ENCODE measurements around the gene TLE2.
"Not testable (repeated sequence)": the region's sequence is repeated elsewhere in the genome, so short reads cannot be mapped to it uniquely, and the experiment has no call there.

The TLE2 gene

DNA sequence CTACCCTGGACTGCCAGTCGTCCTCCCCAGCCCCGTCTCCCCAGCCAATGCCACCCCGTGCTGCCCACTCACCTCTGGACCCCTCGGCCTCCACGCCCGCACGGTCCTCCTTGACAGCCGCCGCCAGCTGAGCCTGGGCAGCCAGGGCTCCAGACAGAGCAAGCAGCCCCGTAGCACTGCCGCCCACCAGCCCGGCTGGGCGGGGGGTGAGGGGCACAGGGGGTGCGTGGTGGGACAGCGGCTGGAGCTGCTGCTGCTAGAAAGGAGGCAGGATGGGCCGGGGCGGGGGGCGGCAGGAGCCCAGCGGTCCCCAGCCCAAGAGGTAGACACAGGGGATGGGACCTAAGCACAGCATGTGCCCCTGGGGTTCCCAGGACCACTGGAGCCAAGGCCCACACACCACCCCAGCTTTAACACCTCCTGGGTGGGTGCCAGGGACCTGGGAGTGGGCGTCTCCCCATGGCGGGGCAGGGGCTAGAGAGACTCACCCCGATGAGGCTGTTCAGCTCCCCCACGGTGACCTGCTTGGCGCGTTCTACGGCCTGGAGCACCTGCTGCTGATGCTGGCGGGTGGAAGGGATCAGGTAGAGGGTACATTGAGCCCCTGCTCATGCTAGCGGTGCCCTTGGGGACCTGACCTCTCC, 9.7 kb downstream of the TLE2 start:
- peaks cover 13% of the 10 kb centered on the region for H3K4me1 Mint-ChIP-seq (ENCODE audit: low read depth)
- H3K9me3 Mint-ChIP-seq, result no peaks in the 10 kb centered on the region
- no peak for DNase-seq
- H3K27ac Mint-ChIP-seq, result no peak overlapping the region
- peaks cover under 1% of the 10 kb centered on the region for H3K27me3 Mint-ChIP-seq
- peaks cover 4% of the 10 kb centered on the region for H3K36me3 Mint-ChIP-seq (ENCODE audit: low read depth)
- H3K4me3 Mint-ChIP-seq, result no peak overlapping the region

DNA sequence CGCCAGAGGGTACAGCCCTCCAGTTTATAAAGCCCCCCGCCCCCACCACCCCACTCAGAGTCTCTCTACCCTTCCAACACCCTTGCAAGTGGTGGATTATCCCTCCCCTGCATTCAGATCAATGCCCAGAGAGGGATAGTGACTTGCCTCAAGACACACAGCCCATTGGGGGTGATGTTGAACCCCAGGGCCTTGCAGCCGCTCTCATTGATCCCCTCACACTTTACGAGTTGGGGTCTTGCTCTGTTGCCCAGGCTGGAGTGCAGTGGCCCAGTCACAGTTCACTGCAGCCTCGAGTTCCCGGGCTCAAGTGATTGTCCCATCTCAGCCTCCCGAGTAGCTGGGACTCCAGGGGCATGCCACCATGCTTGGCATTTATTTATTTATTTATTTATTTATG, 11.2 kb downstream of the TLE2 start:
- Mint-ChIP-seq H3K4me3 (no peak overlapping the region), H3K4me1 (ENCODE audit: low read depth) (peaks cover 4% of the 10 kb centered on the region), H3K9me3 (no peaks in the 10 kb centered on the region), H3K27me3 (no peaks in the 10 kb centered on the region), H3K36me3 (ENCODE audit: low read depth) (peaks cover 7% of the 10 kb centered on the region), H3K27ac (no peak overlapping the region)
- no peak for DNase-seq

- Mint-ChIP-seq H3K27me3 (no peaks in the 10 kb centered on the region), H3K9me3 (no peaks in the 10 kb centered on the region), H3K36me3 (ENCODE audit: low read depth) (peaks cover 13% of the 10 kb centered on the region), H3K4me3 (no peak overlapping the region), H3K27ac (no peak overlapping the region), H3K4me1 (ENCODE audit: low read depth) (no peaks in the 10 kb centered on the region)
- DNase-seq, result no peak
Measured at GRCh38 chr19:3015126-3016057, 13.7 kb downstream of the TLE2 start.

DNA sequence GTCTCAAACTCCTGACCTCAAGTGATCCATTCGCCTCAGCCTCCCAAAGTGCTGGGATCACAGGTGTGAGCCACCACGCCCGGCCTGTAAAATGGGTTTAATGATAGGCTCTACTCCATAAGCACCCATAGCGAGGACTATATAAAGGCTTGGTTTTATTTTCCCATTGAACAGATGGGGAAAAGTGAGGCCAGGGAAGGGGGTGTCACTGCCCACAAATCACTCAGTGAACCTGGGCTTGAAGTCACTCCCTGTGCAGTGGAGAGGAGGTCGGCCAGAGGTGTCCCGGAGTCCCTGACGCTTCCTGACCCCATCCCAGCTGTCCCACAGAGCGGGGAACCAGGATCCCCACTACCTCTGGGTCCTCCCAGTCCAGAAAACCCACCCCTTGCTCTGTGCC, 14.9 kb downstream of the TLE2 start:
- Mint-ChIP-seq H3K4me3 (no peak overlapping the region), H3K4me1 (ENCODE audit: low read depth) (no peaks in the 10 kb centered on the region), H3K27ac (no peak overlapping the region), H3K9me3 (no peaks in the 10 kb centered on the region), H3K36me3 (ENCODE audit: low read depth) (peaks cover 13% of the 10 kb centered on the region), H3K27me3 (no peaks in the 10 kb centered on the region)
- no peak for DNase-seq

DNA sequence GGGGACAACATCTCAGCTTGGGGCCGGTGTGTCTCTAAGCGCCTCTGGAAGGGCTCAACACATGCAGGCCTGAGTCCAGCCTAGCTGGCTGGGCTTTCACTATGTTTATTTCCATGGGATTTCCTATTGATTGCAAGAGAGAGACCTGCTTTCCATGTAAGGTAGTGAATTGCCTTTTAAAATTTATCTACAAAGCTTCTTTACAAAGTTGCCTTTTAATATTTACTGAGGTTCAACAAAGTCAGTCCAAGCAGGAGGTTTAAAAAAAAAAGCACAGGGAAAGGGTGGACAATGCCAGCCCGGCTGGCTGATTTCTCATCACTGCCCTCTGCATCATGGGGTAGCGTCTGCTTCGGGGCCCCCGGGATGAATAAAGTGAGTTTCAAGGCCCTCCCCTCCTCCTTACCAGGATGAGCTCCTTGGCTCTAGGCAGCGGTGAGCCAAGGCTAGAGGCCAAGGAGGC, 15.8 kb downstream of the TLE2 start:
- H3K9me3 Mint-ChIP-seq, result no peaks in the 10 kb centered on the region
- peaks cover 13% of the 10 kb centered on the region for H3K36me3 Mint-ChIP-seq (ENCODE audit: low read depth)
- H3K27ac Mint-ChIP-seq, result no peak overlapping the region
- no peaks in the 10 kb centered on the region for H3K4me1 Mint-ChIP-seq (ENCODE audit: low read depth)
- DNase-seq, result no peak
- no peaks in the 10 kb centered on the region for H3K27me3 Mint-ChIP-seq
- H3K4me3 Mint-ChIP-seq, result no peak overlapping the region

- H3K4me3 Mint-ChIP-seq, result no peak overlapping the region
- H3K27me3 Mint-ChIP-seq, result no peaks in the 10 kb centered on the region
- no peak overlapping the region for H3K27ac Mint-ChIP-seq
Measured at GRCh38 chr19:3012621-3013262, 16.3 kb downstream of the TLE2 start.

DNA sequence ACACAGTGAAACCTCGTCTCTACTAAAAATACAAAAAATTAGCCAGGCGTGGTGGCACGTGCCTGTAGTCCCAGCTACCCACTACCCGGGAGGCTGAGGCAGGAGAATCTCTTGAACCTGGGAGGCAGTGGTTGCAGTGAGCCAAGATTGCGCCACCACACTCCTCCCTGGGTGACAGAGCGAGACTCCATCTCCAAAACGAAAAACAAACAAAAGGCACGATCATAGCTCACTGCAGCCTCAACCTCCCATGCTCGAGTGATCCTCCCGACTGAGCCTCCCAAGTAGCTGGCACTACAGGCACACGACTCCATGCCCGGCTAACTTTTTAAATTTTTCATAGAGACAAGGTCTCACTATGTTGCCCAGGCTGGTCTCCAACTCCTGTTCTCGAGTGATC, 17.0 kb downstream of the TLE2 start:
- H3K36me3 Mint-ChIP-seq (ENCODE audit: low read depth), result peaks cover 13% of the 10 kb centered on the region
- DNase-seq; H3K27me3 Mint-ChIP-seq; H3K4me3 Mint-ChIP-seq; H3K4me1 Mint-ChIP-seq (ENCODE audit: low read depth); H3K9me3 Mint-ChIP-seq; H3K27ac Mint-ChIP-seq: not testable (repeated sequence)

More at GRCh38 chr19:3012621-3013262, 16.3 kb downstream of the TLE2 start:
- Mint-ChIP-seq H3K36me3 (ENCODE audit: low read depth) (peaks cover 13% of the 10 kb centered on the region), H3K9me3 (no peaks in the 10 kb centered on the region), H3K4me1 (ENCODE audit: low read depth) (no peaks in the 10 kb centered on the region)
- DNase-seq, result no peak

DNA sequence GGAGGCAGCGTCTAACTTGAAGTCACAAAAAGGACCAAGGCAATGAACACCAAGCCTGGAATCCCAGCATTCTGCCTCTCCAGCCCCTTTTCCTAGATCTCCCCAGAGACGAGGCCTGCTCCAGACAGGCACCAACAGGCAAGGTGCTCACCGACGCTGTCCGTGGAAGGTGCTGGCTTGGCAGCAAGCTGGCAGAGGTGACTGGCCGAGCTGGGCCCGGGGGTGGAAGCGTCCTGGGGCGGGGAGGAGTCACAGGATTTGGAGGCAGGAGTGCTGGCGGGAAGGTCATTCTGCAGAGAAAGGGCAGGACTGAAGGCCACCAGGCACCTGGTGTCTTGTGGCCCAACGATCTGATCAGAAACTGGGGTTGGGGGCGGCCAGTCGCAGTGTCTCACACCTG, 18.2 kb downstream of the TLE2 start:
- Mint-ChIP-seq H3K36me3 (ENCODE audit: low read depth) (peaks cover 13% of the 10 kb centered on the region), H3K4me3 (no peak overlapping the region), H3K27me3 (no peaks in the 10 kb centered on the region), H3K9me3 (no peaks in the 10 kb centered on the region), H3K4me1 (ENCODE audit: low read depth) (no peaks in the 10 kb centered on the region), H3K27ac (no peak overlapping the region)
- no peak for DNase-seq

GRCh38 chr19:3008994-3009393, 20.1 kb downstream of the TLE2 start:
- H3K4me1 Mint-ChIP-seq (ENCODE audit: low read depth), result no peaks in the 10 kb centered on the region
- peaks cover 11% of the 10 kb centered on the region for H3K36me3 Mint-ChIP-seq (ENCODE audit: low read depth)
- H3K27ac Mint-ChIP-seq, result no peak overlapping the region
- H3K4me3 Mint-ChIP-seq, result no peak overlapping the region
- H3K9me3 Mint-ChIP-seq, result no peaks in the 10 kb centered on the region
- no peak for DNase-seq
- H3K27me3 Mint-ChIP-seq, result no peaks in the 10 kb centered on the region

DNA sequence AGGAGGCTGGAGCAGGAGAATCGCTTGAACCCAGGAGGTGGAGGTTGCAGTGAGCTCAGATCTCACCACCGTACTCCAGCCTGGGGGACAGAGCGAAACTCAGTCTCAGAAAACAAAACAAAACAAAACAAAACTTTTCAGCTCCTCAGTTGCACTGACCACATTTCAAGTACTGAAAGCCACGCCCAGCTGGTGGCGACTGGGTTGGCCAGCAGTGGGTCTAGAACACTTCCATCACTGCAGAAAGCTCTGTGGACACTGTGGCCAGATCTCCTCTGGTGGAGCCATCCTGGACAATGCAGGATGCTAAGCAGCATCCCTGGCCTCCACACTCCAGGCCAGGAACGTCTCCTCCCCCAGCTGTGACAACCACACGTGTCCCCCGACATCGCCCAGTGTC, 21.1 kb downstream of the TLE2 start:
- no peaks in the 10 kb centered on the region for H3K4me1 Mint-ChIP-seq (ENCODE audit: low read depth)
- peaks cover 9% of the 10 kb centered on the region for H3K36me3 Mint-ChIP-seq (ENCODE audit: low read depth)
- no peak overlapping the region for H3K27ac Mint-ChIP-seq
- no peaks in the 10 kb centered on the region for H3K9me3 Mint-ChIP-seq
- no peak overlapping the region for H3K4me3 Mint-ChIP-seq
- no peak for DNase-seq
- no peaks in the 10 kb centered on the region for H3K27me3 Mint-ChIP-seq

DNA sequence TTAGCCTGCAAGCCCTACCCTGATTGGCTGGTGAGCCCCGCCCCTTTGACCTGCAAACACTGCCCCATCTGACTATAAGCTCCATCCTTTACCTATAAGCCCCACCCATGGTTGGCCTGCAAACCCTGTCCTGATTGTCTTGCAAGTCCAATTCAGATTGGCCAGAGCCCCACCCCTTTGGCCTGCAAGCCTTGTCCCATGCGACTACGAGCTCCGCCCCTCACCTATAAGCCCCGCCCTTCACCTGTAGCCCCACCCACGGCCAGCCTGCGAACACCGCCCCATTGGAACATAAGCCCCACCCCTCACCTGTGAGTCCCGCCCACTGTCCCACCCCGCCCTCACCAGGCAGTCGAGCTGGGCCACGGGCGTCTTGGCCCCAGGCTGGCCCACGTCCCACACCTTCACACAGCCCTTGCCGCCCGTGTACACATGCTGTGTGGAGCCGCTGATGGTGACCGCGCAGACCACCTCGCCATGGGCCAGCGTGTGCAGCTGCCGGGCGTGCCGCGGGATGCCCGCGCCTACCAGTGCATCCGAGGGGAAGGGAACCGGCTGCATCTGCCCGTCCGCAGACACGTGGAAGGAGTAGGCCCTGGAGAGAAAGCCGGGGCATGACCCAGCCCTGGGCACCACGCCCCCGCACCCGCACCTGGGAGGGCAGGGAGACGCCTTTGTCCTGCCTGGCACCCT, 22.9 kb downstream of the TLE2 start:
- DNase-seq, result peak; percentile 46

DNA sequence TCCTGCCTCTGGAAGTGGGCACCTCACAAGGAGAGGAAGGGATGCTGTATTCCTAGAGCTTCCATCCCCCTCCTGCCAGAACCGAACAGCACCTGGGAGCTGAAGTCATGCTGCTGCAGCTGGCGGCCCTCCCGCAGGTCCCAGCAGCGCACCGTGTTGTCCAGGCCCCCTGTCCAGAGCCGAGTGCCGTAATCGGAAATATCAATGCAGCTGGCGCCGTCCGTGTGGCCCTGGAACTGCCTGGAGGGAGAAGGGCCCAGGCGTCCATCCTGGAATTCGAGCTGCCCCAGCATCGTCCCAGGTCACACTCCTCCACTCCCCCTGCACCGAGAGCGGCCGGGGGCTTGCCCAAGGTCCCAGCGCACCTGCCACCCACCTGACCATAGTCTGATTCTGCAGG, 23.7 kb downstream of the TLE2 start:
- Mint-ChIP-seq H3K4me1 (ENCODE audit: low read depth) (no peaks in the 10 kb centered on the region), H3K4me3 (no peak overlapping the region), H3K36me3 (ENCODE audit: low read depth) (peaks cover 3% of the 10 kb centered on the region), H3K27ac (no peak overlapping the region), H3K9me3 (no peaks in the 10 kb centered on the region), H3K27me3 (no peaks in the 10 kb centered on the region)
- DNase-seq, result no peak

More for the DNA sequence above, 22.9 kb downstream of the TLE2 start:
- Mint-ChIP-seq H3K27ac (no peak overlapping the region), H3K9me3 (no peaks in the 10 kb centered on the region), H3K4me3 (no peak overlapping the region), H3K27me3 (no peaks in the 10 kb centered on the region), H3K4me1 (ENCODE audit: low read depth) (no peaks in the 10 kb centered on the region), H3K36me3 (ENCODE audit: low read depth) (peaks cover 7% of the 10 kb centered on the region)

- DNase-seq, result no peak
- H3K36me3 Mint-ChIP-seq (ENCODE audit: low read depth), result peaks cover 3% of the 10 kb centered on the region
- no peaks in the 10 kb centered on the region for H3K27me3 Mint-ChIP-seq
- H3K27ac Mint-ChIP-seq, result no peak overlapping the region
- H3K4me1 Mint-ChIP-seq (ENCODE audit: low read depth), result no peaks in the 10 kb centered on the region
- H3K4me3 Mint-ChIP-seq, result no peak overlapping the region
- H3K9me3 Mint-ChIP-seq, result no peaks in the 10 kb centered on the region
Measured at GRCh38 chr19:3004522-3004921, 24.6 kb downstream of the TLE2 start.

DNA sequence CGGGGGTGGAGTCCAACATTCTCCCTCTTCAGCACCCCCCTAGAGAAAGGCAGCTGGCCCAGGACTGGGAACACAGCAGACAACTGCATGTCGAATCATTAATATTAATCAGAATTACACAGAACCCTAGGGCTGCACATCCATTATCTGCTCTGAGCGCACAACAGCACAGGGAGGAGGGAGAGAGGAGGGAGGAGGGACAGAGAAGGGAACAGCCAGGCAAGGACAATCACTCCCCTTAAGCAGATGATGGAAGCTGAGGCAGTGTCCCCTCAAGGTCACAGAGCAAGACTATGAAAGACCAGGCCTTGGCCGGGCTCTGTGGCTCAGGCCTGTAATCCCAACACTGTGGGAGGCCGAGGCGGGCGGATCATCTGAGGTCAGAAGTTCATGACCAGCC, 26.0 kb downstream of the TLE2 start:
- Mint-ChIP-seq H3K27ac (no peak overlapping the region), H3K4me3 (no peak overlapping the region), H3K9me3 (no peaks in the 10 kb centered on the region), H3K36me3 (ENCODE audit: low read depth) (peaks cover 8% of the 10 kb centered on the region), H3K4me1 (ENCODE audit: low read depth) (no peaks in the 10 kb centered on the region), H3K27me3 (no peaks in the 10 kb centered on the region)
- DNase-seq, result no peak

All from activated T-cell treated with anti-CD3 and anti-CD28 coated beads, Interleukin-2, amount 50 U/mL, for 24 hours (primary cell).